HepG2 (cell line): ENCODE data around the gene MPG. TPM values are rescaled to one million over a fixed set of nuclear protein-coding genes. Genes with fewer than 3 reads are reported as not detected.
"Not testable (repeated sequence)": the region's sequence is repeated elsewhere in the genome, so short reads cannot be mapped to it uniquely, and the experiment has no call there.

Experiments used
- ATAC-seq: fragments of 200-7000 bp; cut with Tn5 transposase; 3 replicates; pipeline ENCODE4 v1.9.1; 2020; ENCODE audit warnings: mild to moderate bottlenecking, moderate library complexity
- BruUV-seq: library from RNA; stranded (reverse); fragments of 400-500 nt; replicated peaks from 2 replicates; lab custom pipeline; 2021; lab: Mats Ljungman, UMichigan
- CTCF ChIA-PET: fragments of 300-600 bp; formaldehyde crosslinking; extraction: SDS; loops from one replicate; lab custom pipeline; 2021; ENCODE audit warnings: low total read pairs, inconsistent platforms, low intra/inter-chr PET ratio; lab: Yijun Ruan, JAX
- POLR2A ChIA-PET: fragments of 350-600 bp; sonication (Branson Sonifier 250); formaldehyde crosslinking; loops from one replicate; lab custom pipeline; 2020; ENCODE audit warnings: antibody characterized with exemption, inconsistent platforms; lab: Yijun Ruan, JAX
- DNase-seq: peaks from one replicate; pipeline ENCODE4 v3.0.0-alpha.2; 2015; ENCODE audit warnings: low spot score
- FAIRE-seq: peaks from 3 replicates; lab custom pipeline; 2011; peaks lifted over from hg19 to GRCh38; lab: Jason Lieb, UNC
- H2AFZ ChIP-seq: one replicate; pipeline ENCODE4 v1.6.1; 2011; ENCODE audit warnings: low read length, inconsistent platforms
- H3K27ac ChIP-seq: fragments of 300-600 bp; 3 replicates; pipeline ENCODE4 v1.8.0; 2011; ENCODE audit warnings: mixed run types, mild to moderate bottlenecking, mixed read lengths, low read length, inconsistent platforms; ENCODE audit not compliant: insufficient read depth; ENCODE audit errors: extremely low read length
- H3K27me3 ChIP-seq, 2 experiments: fragments of 200-600 bp in 1 of 2; 2 replicates in 1 of 2; 3 replicates in 1 of 2; pipeline versions ENCODE4 v1.6.0 to v1.8.0; 2011; ENCODE audit warnings: low read length in 2 of 2, mild to moderate bottlenecking in 2 of 2, moderate library complexity in 2 of 2, inconsistent platforms in 1 of 2; ENCODE audit not compliant: insufficient read depth in 2 of 2, control insufficient read depth in 1 of 2
- H3K36me3 ChIP-seq, 2 experiments: fragments of 200-600 bp in 1 of 2; replicated peaks in 1 of 2; 2 replicates in 1 of 2; 3 replicates in 1 of 2; pipeline versions ENCODE4 v1.5.1 to v1.8.0; 2011; ENCODE audit warnings: low read length in 2 of 2, inconsistent platforms in 1 of 2; ENCODE audit not compliant: insufficient read depth in 2 of 2, control insufficient read depth in 1 of 2
- H3K4me1 ChIP-seq: 2 replicates; pipeline ENCODE4 v1.5.1; 2012; ENCODE audit warnings: low read length, inconsistent platforms; ENCODE audit not compliant: insufficient read depth
- H3K4me2 ChIP-seq: 2 replicates; pipeline ENCODE4 v1.6.0; 2011; ENCODE audit warnings: low read depth, low read length, inconsistent platforms
- H3K4me3 ChIP-seq, 3 experiments: fragments of 200-600 bp in 1 of 3; sonication (generic), shearing (Covaris generic) in 1 of 3; replicated peaks in 1 of 3; 2 replicates each; pipeline ENCODE4 v1.5.1; 2011 to 2016; ENCODE audit warnings: low read length in 3 of 3, inconsistent platforms in 2 of 3, low read depth in 2 of 3, mild to moderate bottlenecking in 2 of 3, control low read depth in 1 of 3, mixed read lengths in 1 of 3; ENCODE audit not compliant: insufficient read depth in 1 of 3
- H3K79me2 ChIP-seq: one replicate; pipeline ENCODE4 v1.6.1; 2011; ENCODE audit warnings: low read length, inconsistent platforms; ENCODE audit not compliant: insufficient read depth
- H3K9ac ChIP-seq: 2 replicates; pipeline ENCODE4 v1.6.0; 2011; ENCODE audit warnings: mild to moderate bottlenecking, low read depth, low read length, inconsistent platforms; ENCODE audit not compliant: insufficient read depth
- H3K9me3 ChIP-seq: 2 replicates; pipeline ENCODE4 v1.5.1; 2012; ENCODE audit warnings: mild to moderate bottlenecking, low read length
- H4K20me1 ChIP-seq: 2 replicates; pipeline ENCODE4 v1.6.0; 2011; ENCODE audit warnings: inconsistent platforms, mild to moderate bottlenecking, low read length, moderate library complexity; ENCODE audit not compliant: insufficient read depth
- PCBP2 ChIP-seq: fragments of 200-400 bp; formaldehyde crosslinking; optimal IDR thresholded peaks from 2 replicates; pipeline ENCODE3; 2018; ENCODE audit warnings: low read length, low read depth; ENCODE audit not compliant: poor library complexity, severe bottlenecking
- POLR2AphosphoS2 ChIP-seq: IDR thresholded peaks from 2 replicates; pipeline ENCODE4 v1.6.1; 2011; ENCODE audit warnings: low read depth, low read length, improper control_type of control experiment
- ZFX ChIP-seq: sonication (generic); formaldehyde crosslinking; IDR thresholded peaks from 2 replicates; pipeline ENCODE4 v1.4.0; 2020; ENCODE audit warnings: mild to moderate bottlenecking, low read depth, missing genetic modification reagents, moderate library complexity
- ZNF136 ChIP-seq: sonication (generic); formaldehyde crosslinking; IDR thresholded peaks from 2 replicates; pipeline ENCODE4 v1.8.1; 2022; ENCODE audit warnings: low read depth, mild to moderate bottlenecking, moderate library complexity, missing genetic modification reagents
- ZNF263 ChIP-seq: sonication (generic); formaldehyde crosslinking; IDR thresholded peaks from 2 replicates; pipeline ENCODE4 v1.4.0; 2020; ENCODE audit warnings: missing genetic modification reagents
- ZNF296 ChIP-seq: sonication (generic); formaldehyde crosslinking; conservative IDR thresholded peaks from 2 replicates; pipeline ENCODE4 v1.5.0; 2020; ENCODE audit warnings: mild to moderate bottlenecking, missing genetic modification reagents
- ZNF431 ChIP-seq: sonication (generic); formaldehyde crosslinking; IDR thresholded peaks from 2 replicates; pipeline ENCODE4 v1.9.0; 2022; ENCODE audit warnings: missing genetic modification reagents, low read depth, mild to moderate bottlenecking, borderline replicate concordance
- ZNF546 ChIP-seq: sonication (generic); formaldehyde crosslinking; conservative IDR thresholded peaks from 2 replicates; pipeline ENCODE4 v1.8.1; 2023; ENCODE audit warnings: mild to moderate bottlenecking, missing genetic modification reagents
- WGBS: methylation state at CpG from one replicate; pipeline ENCODE4 v1.1.6; 2017; ENCODE audit warnings: low lambda C conversion rate; 5-methylcytosine and 5-hydroxymethylcytosine counted together
- in situ Hi-C: cut with HindIII; loops from 2 replicates; pipeline ENCODE4 v1.10.0; 2017; ENCODE audit warnings: low pct_unique_long_range_greater_than_20kb; ENCODE audit not compliant: extremely low pct_ligation_motif_present
- intact Hi-C: fragments of 100-400 bp; cut with micrococcal nuclease; formaldehyde crosslinking; loops from one replicate; pipeline ENCODE4 v1.10.0; 2022; ENCODE audit not compliant: unreplicated experiment
- polyA plus RNA-seq, 8 experiments: library from polyadenylated mRNA; depleted of rRNA in 3 of 8; stranded (reverse) in 7 of 8; unstranded in 1 of 8; fragments of >200 nt; fragmentation: Illumina TruSeq in 4 of 8; extraction: Trizol in 4 of 8; gene quantifications; 2 replicates each; pipeline versions ENCODE4 v1.2.1 to v1.2.3, GENCODE V29; 2011 to 2016; ENCODE audit warnings: low read depth in 4 of 8, missing spikeins in 1 of 8, mixed read lengths in 1 of 8; ENCODE audit not compliant: insufficient read depth in 1 of 8
- total RNA-seq, 5 experiments: library from RNA; depleted of rRNA; stranded (reverse); fragments of >200 nt; fragmentation: Illumina TruSeq; extraction: Trizol; gene quantifications; 2 replicates each; pipeline ENCODE4 v1.2.3, GENCODE V29; 2016; ENCODE audit warnings: low read depth in 1 of 5

The MPG gene
- total and polyA plus RNA-seq, 2 of the 13 experiments (the other 11 are each of a cell fraction or from before 2014, with no cell fraction given) = 59.1 to 62.5 TPM

DNA sequence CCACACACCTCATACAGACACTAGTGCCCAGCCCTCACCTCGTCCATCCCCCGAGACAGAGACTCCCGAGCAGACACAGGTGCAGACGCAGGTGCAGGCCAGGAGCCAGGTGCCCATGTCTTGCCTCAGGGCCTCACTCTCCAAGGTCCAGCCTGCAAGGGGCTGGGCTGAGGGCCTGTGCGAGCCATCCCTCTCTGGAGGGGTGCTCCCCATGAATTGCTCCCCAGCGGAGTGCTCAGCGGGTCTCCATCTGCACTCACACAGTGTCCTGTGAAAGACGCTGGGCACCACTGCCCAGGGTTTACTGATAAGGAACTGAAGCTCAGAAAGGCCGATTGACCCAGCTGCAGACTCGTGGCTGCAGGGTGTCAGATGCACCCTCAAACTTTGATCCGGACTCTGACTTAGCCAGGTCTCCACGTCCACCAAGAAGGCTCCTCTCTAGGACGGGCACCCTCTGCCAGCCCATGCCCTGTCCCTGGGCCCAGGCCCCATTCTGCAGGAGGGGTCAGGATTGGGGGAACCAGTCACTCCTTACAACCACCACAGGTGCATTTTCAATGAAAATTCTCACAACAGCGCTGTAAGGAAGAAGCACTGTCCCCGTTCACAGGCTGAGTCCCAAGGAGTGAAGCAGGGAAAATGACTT, 41.6 kb upstream of the MPG start:
- no peak overlapping the region for H3K4me2 ChIP-seq
- H3K79me2 ChIP-seq = no peaks in the 10 kb centered on the region
- no peaks in the 10 kb centered on the region for H3K27me3 ChIP-seq
- ChIA-PET POLR2A (no interaction called here), CTCF (no interaction called here)
- ATAC-seq (no peak), DNase-seq (no peak), FAIRE-seq (no peak)
- H3K27ac ChIP-seq = no peak overlapping the region
- no peak overlapping the region for H3K4me3 ChIP-seq
- peaks cover 13% of the 10 kb centered on the region for H3K4me1 ChIP-seq
- H3K9ac ChIP-seq = no peak overlapping the region
- H2AFZ ChIP-seq = no peak overlapping the region
- H3K36me3 ChIP-seq = no peaks in the 10 kb centered on the region
- no peaks in the 10 kb centered on the region for H4K20me1 ChIP-seq
- in situ Hi-C loops (no loop called here), intact Hi-C loops (no loop called here)
- no peaks in the 10 kb centered on the region for H3K9me3 ChIP-seq
- TF ChIP-seq PCBP2 (no peak), ZNF136 (no peak), ZNF263 (CRISPR knock-in tag) (0 out of 2 replicates have a peak, but pooled peaks have one; percentile 37)
- TF ChIP-seq, all 625 proteins: peak for 1
- no TSS peak for BruUV-seq
- 89% methylated on average over 12 of the region's 15 CpGs for WGBS

DNA sequence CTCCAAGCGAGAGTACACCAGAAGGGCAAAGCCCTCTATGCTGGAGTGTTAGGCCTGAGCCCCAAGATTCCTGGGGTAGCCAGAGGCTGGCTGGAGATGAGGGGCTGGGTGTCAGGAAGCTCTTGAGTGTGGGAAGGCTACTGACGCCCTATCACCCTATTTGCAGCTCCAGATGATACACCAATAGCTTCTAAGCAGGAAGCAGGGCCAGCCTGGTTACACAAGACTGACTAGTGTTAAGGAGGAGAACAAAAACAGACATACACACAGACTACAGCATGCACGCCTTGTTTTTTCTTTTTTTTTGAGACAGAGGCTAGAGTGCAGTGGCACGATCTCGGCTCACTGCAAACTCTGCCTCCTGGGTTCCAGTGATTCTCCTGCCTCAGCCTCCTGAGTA, 40.5 kb upstream of the MPG start:
- BruUV-seq = no TSS peak
- in situ Hi-C loops = no loop called here
- POLR2A ChIA-PET = no interaction called here

DNA sequence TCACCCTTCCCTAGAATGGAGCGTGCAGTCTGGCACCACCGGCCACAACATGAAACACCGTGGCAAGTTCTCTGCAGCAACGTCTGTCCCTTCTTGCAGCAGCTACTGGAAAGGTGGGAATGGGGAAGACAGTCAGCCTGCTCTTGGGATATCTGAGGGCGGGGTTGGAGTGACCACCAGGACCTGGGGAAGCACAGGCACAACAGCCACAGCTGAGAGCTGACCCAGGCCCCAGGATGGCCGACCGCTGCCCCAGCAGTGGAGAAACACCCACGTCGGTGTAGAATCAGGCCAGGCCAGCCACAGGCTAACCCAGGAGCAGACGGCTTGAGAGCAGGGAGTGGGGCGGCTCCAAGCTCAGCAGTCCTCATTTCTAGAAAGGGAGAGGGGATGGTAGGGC, 39.8 kb upstream of the MPG start:
- 80% methylated on average over 11 of the region's 11 CpGs for WGBS
- CTCF ChIA-PET, H3K79me2 ChIP-seq, BruUV-seq, H4K20me1 ChIP-seq, DNase-seq, in situ Hi-C loops, POLR2A ChIA-PET, H3K9ac ChIP-seq, H3K9me3 ChIP-seq, H3K27me3 ChIP-seq, H3K4me2 ChIP-seq, H3K36me3 ChIP-seq, H3K4me3 ChIP-seq, H3K27ac ChIP-seq, ATAC-seq, intact Hi-C loops, H2AFZ ChIP-seq, FAIRE-seq: not testable (repeated sequence)
- peaks cover 13% of the 10 kb centered on the region for H3K4me1 ChIP-seq

More for the DNA sequence above, 40.5 kb upstream of the MPG start:
- TF ChIP-seq ZNF431 (CRISPR knock-in tag) = no peak
- no peak for TF ChIP-seq ZNF546 (CRISPR knock-in tag)
- no peak for TF ChIP-seq ZNF296 (CRISPR knock-in tag)
- no peak for TF ChIP-seq POLR2AphosphoS2
- TF ChIP-seq ZFX (CRISPR knock-in tag) = no peak
- Histone ChIP-seq H3K4me1 (peaks cover 13% of the 10 kb centered on the region), H3K79me2 (no peaks in the 10 kb centered on the region), H3K9me3 (no peaks in the 10 kb centered on the region), H2AFZ (no peak overlapping the region), H3K4me2 (no peak overlapping the region), H3K27me3 (no peaks in the 10 kb centered on the region), H3K27ac (no peak overlapping the region), H4K20me1 (no peaks in the 10 kb centered on the region), H3K36me3 (peaks cover under 1 to 3% of the 10 kb centered on the region in 2 experiments; a peak in 1 of 5 replicates), H3K4me3 (no peak overlapping the region), H3K9ac (no peak overlapping the region)
- DNase-seq = no peak
- FAIRE-seq = no peak
- CTCF ChIA-PET = no interaction called here
- WGBS = 98% methylated on average over 4 of the region's 5 CpGs
- intact Hi-C loops = no loop called here
- ATAC-seq = no peak
